Mammary epithelial cell (primary cell): ENCODE results near the gene NUP62.

Source experiments
- CTCF ChIP-seq, 2 donors: IDR thresholded peaks in 1 of 2; conservative IDR thresholded peaks in 1 of 2; 2 replicates each; pipeline ENCODE4 v1.5.1; 2011 to 2012; ENCODE audit warnings: inconsistent platforms in 2 of 2, low read length in 2 of 2, mild to moderate bottlenecking in 2 of 2, control low read depth in 1 of 2, low read depth in 1 of 2; ENCODE audit not compliant: insufficient read depth in 1 of 2; ENCODE audit errors: extremely low read depth in 1 of 2
- EZH2 ChIP-seq: IDR thresholded peaks from 2 replicates; pipeline ENCODE4 v1.6.1; 2012; ENCODE audit warnings: low read length, inconsistent platforms, borderline replicate concordance

- TF ChIP-seq CTCF (conservative IDR thresholded peaks at IDR 0.05 in 1 of 2, IDR thresholded peaks at IDR 0.05 in 1 of 2; ENCODE audit: extremely low read depth in 1 of 2, insufficient read depth in 1 of 2, low read depth in 1 of 2, low read length in 2 of 2), result peak in 1 of 2 donors; percentile 3
- TF ChIP-seq EZH2, result no peak
Measured at GRCh38 chr19:49929611-49930482, 543 bp upstream of the NUP62 start.
